ENCODE measurements around the gene ATP2C1.
A peak's percentile ranks its signal among the peaks of the same experiment; 100 is the strongest.

ATP2C1 gene

DNA sequence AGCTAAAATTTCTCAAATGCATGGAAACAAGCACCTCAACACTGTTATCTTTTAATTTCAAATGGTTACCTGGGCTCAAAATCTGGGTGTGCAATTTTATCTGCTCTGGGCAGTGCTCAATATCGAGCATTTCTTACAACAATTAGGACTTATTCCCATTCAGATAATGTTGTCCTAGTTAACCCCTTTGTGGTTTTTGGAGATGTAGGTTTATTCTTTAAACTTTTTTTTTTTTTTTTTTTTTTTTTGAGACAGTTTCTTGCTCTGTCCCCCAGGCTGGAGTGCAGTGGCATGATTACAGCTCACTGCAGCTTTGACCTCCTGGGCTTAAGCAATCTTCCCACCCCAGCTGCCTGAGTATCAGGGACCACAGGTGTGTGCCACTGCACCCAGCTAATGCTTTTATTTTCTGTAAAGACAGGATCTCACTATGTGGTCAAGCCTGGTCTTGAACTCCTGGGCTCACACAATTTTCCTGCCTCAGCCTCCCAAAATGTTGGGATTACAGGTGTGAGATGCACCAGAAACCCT lies 4.4 kb upstream of the ATP2C1 start:
- Histone ChIP-seq H3K4me1 (peaks cover 4 to 7% (median 6%) of the 10 kb centered on the region in 10 experiments; a peak in 13 of 20 replicates), H3K4me2 (no peak overlapping the region), H3K4me3 (no peak overlapping the region), H3K9me3 (replicated peaks in 1 of 11) (peaks cover 9 to 26% (median 13%) of the 10 kb centered on the region in 11 experiments; a peak in 17 of 22 replicates), H3K36me3 (0 out of 22 replicates have a peak, but pooled peaks cover 0 to 7% (median 0%) of the 10 kb centered on the region in 11 experiments), H3K9ac (no peak overlapping the region), H3K27ac (no peak overlapping the region), H4K20me1 (0 out of 22 replicates have a peak, but pooled peaks cover 0 to 1% (median 0%) of the 10 kb centered on the region in 11 experiments), H3K27me3 (no peaks in the 10 kb centered on the region)
- no peak for TF ChIP-seq Cebpa-rat (IDR thresholded peaks at IDR 0.05)

DNA sequence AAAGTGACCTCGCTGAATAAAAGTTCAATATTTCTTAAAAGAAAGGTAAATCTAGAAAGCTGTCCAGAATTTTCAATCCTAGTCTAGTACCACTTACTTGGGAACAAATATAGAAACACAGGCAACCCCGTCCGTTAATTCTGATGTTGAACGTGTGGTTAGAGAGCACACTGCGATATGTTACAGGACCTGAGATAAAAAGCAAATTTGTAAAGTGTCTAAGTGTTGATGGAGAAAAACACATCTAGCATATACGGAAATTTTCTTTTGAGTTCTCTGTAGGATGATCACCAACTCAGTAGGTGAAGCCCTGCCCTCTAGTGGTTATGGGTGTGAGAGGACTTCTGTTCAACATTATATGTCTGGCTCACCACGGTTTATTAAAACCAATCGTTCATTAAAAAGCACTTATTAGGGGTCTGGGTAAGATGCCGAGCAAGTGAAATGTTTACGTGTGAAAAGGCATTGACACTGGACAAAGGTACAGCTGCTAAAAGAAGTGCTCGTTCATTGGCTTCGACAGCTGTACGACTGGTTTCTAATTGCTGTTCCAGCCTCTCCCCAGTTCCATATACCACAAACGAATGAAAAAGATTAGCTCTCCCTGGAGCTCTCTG lies 1.0 kb upstream of the ATP2C1 start:
- Histone ChIP-seq H3K4me3 (peak overlapping the region; percentile 71 to 96 (median 80)), H3K9me3 (replicated peaks in 1 of 11) (peaks cover 0 to 7% (median 0%) of the 10 kb centered on the region in 11 experiments; a peak in 1 of 22 replicates), H3K27me3 (no peaks in the 10 kb centered on the region), H3K4me1 (peaks cover 19 to 36% (median 26%) of the 10 kb centered on the region in 10 experiments; a peak in 19 of 20 replicates), H3K27ac (peak overlapping the region; percentile 96 to 99 (median 98)), H3K36me3 (no peaks in the 10 kb centered on the region), H3K9ac (peak overlapping the region; percentile 93 to 99 (median 96)), H4K20me1 (peaks cover 0 to 32% (median 18%) of the 10 kb centered on the region in 11 experiments; a peak in 15 of 22 replicates), H3K4me2 (peak overlapping the region; percentile 67 to 85 (median 80))
- TF ChIP-seq Cebpa-rat (IDR thresholded peaks at IDR 0.05): no peak

- Histone ChIP-seq H3K9ac (peak overlapping the region; percentile 93 to 99 (median 96)), H3K4me2 (peak overlapping the region; percentile 75 to 96 (median 90)), H3K4me1 (peaks cover 19 to 36% (median 26%) of the 10 kb centered on the region in 10 experiments; a peak in 19 of 20 replicates), H3K9me3 (replicated peaks in 1 of 11) (no peaks in the 10 kb centered on the region), H3K4me3 (peak overlapping the region; percentile 71 to 96 (median 80)), H3K27ac (peak overlapping the region; percentile 96 to 99 (median 98)), H4K20me1 (peaks cover 0 to 46% (median 33%) of the 10 kb centered on the region in 11 experiments; a peak in 16 of 22 replicates), H3K27me3 (no peaks in the 10 kb centered on the region), H3K36me3 (no peaks in the 10 kb centered on the region)
- no peak for TF ChIP-seq Cebpa-rat (IDR thresholded peaks at IDR 0.05)
Measured at GRCh38 chr3:130894130-130894985, 474 bp downstream of the ATP2C1 start.

DNA sequence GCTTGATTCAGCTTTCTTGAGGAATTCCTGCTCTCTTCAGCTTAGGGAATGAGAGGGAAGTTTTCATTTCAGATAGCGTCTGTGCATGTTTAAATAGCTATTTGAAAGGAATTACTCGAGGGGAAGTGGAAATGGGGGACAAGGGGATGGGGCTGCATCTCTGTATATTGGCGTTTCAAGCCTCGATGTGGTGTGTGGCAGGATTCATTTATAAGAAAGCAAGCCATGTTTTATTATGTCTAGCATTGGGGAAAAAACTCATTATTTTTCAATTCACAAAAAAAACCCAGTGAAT lies 1.0 kb downstream of the ATP2C1 start:
- peaks cover 19 to 36% (median 26%) of the 10 kb centered on the region in 10 experiments; a peak in 19 of 20 replicates for H3K4me1 ChIP-seq
- H3K27ac ChIP-seq: peak overlapping the region; percentile 96 to 99 (median 98); a peak in 20 of 22 replicates
- H3K9me3 ChIP-seq (replicated peaks in 1 of 11): no peaks in the 10 kb centered on the region
- H3K4me2 ChIP-seq: peak overlapping the region; percentile 75 to 96 (median 90)
- H3K36me3 ChIP-seq: no peaks in the 10 kb centered on the region
- TF ChIP-seq Cebpa-rat (IDR thresholded peaks at IDR 0.05): no peak
- H3K27me3 ChIP-seq: no peaks in the 10 kb centered on the region
- peak overlapping the region; percentile 93 to 99 (median 96) for H3K9ac ChIP-seq
- peaks cover 0 to 52% (median 39%) of the 10 kb centered on the region in 11 experiments; a peak in 17 of 22 replicates for H4K20me1 ChIP-seq
- H3K4me3 ChIP-seq: peak overlapping the region; percentile 71 to 96 (median 80)

DNA sequence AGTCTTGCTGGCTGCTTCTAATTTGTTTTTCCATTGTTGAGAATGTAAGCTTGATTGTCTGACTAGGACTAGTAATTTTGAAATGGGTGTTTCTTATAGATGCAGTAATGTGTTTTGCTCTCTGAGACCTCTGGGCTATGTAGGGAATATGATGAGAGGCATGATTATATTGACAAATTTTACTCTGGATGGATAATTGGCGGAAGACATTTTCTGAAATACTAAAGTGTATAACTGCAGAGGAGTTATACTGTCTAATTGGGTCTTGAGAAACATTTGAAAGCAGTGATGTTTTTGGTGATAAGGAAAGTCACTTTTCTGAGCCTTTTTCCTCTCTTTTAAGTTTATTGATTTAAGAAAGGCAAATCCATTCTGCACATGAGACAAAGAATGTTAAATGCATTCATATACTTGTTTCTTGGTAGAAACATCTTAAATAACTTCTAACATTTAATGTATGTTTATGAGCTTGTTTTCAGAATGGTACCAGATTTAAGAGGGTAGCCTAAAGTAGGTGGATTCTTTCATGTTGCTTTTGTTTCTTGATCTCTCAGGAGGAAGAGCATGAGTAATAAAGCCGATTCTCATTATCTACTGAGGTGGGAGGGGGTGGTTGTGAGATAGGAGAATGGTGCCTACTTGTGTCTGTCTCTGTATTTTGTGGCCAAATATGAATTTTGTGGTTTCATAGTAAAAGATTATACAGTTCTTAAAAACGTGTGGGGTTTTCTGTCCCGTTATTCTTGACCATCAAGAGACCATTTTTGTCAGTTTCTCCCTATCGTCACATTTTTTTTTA lies 2.0 kb downstream of the ATP2C1 start:
- H3K4me1 ChIP-seq: peaks cover 20 to 46% (median 30%) of the 10 kb centered on the region in 10 experiments

DNA sequence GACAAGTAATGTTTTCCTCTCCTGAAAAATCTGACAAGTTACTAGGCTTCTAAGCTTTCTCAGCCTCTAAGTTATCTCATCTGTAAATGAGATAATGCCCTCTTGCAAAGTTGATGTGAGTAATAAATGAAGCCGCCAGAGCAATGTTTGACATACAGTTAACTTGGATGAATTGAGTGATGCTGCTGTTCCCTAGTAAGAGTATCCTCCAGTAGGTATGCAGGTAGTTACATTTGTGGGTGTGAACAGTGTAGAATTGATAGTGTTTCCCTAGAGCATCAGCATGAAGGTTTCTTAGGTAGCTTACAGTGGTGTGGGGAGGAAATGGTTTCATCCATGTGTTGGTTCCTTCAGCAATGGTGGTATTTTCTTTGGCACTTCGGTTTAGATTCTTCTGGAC lies 3.4 kb downstream of the ATP2C1 start:
- Histone ChIP-seq H3K27ac (no peak overlapping the region), H3K4me2 (peak overlapping the region; percentile 13 to 96 (median 83); a peak in 12 of 22 replicates), H3K27me3 (no peaks in the 10 kb centered on the region), H3K4me1 (peaks cover 25 to 58% (median 40%) of the 10 kb centered on the region in 10 experiments), H3K9ac (no peak overlapping the region), H4K20me1 (peaks cover 12 to 73% (median 52%) of the 10 kb centered on the region in 11 experiments; a peak in 18 of 22 replicates), H3K9me3 (replicated peaks in 1 of 11) (no peaks in the 10 kb centered on the region), H3K36me3 (no peaks in the 10 kb centered on the region), H3K4me3 (no peak overlapping the region)
- TF ChIP-seq Cebpa-rat (IDR thresholded peaks at IDR 0.05): no peak

More for the DNA sequence above, 2.0 kb downstream of the ATP2C1 start:
- peaks cover under 1 to 61% (median 46%) of the 10 kb centered on the region in 11 experiments; a peak in 17 of 22 replicates for H4K20me1 ChIP-seq
- peak overlapping the region; percentile 71 to 96 (median 80); a peak in 17 of 20 replicates for H3K4me3 ChIP-seq
- H3K27ac ChIP-seq: peak overlapping the region in 1 of 11 experiments; percentile 99; a peak in 1 of 22 replicates
- H3K27me3 ChIP-seq: no peaks in the 10 kb centered on the region
- TF ChIP-seq Cebpa-rat (IDR thresholded peaks at IDR 0.05): no peak
- no peaks in the 10 kb centered on the region for H3K36me3 ChIP-seq
- H3K4me2 ChIP-seq: peak overlapping the region; percentile 75 to 96 (median 90)
- no peaks in the 10 kb centered on the region for H3K9me3 ChIP-seq (replicated peaks in 1 of 11)
- peak overlapping the region; percentile 93 to 99 (median 96); a peak in 18 of 22 replicates for H3K9ac ChIP-seq

DNA sequence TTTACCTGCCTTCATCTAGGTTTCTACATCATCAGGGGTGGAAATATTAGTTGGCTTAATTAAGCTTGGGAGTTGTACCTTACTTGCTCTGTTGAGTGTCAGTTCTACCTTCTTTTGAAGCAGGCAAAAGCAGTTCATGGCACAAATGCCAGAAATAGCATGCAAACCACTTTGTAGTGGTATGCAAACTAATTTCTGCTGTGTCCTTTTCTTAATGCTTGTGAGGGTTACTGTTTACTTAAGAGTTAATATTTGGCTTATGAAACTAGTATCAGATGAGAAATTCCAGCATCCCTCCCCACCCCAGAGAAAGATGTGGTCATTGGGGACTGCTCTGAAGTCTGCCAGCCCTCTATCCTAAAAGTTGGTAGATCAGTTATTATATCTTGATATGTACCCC lies 7.1 kb downstream of the ATP2C1 start:
- no peak for TF ChIP-seq Cebpa-rat (IDR thresholded peaks at IDR 0.05)
- Histone ChIP-seq H3K27ac (no peak overlapping the region), H3K4me2 (peak overlapping the region in 7 of 11 experiments; percentile 10 to 50 (median 24); a peak in 13 of 22 replicates), H3K4me1 (peaks cover 30 to 59% (median 44%) of the 10 kb centered on the region in 10 experiments), H3K9ac (no peak overlapping the region), H3K9me3 (replicated peaks in 1 of 11) (peaks cover 0 to under 1% (median 0%) of the 10 kb centered on the region in 11 experiments; a peak in 2 of 22 replicates), H3K4me3 (no peak overlapping the region), H3K36me3 (no peaks in the 10 kb centered on the region), H4K20me1 (peaks cover 12 to 94% (median 52%) of the 10 kb centered on the region in 11 experiments; a peak in 18 of 22 replicates), H3K27me3 (no peaks in the 10 kb centered on the region)

Data from BLaER1 treated with 17β-estradiol and CSF1 and Interleukin-3, amounts not matched to agents 10 nM and 100 nM (cell line).